HEK293 (cell line): ENCODE data around the gene ADAMTSL2.

Source experiments
- CTCF ChIA-PET: fragments of 350-600 bp; formaldehyde crosslinking; extraction: SDS; loops from one replicate; lab custom pipeline; 2021; ENCODE audit warnings: antibody characterized with exemption; lab: Yijun Ruan, JAX
- POLR2A ChIA-PET: fragments of 300-600 bp; formaldehyde crosslinking; extraction: SDS; loops from one replicate; lab custom pipeline; 2020; ENCODE audit warnings: antibody characterized with exemption, inconsistent platforms; lab: Yijun Ruan, JAX
- H3K27ac ChIP-seq: fragments of 200-500 bp; sonication (Bioruptor generic); 2 replicates; pipeline ENCODE4 v1.5.1; 2014; ENCODE audit warnings: low read depth, low read length, control low read depth, inconsistent platforms; ENCODE audit errors: extremely low read depth
- H3K36me3 ChIP-seq, 2 experiments: fragments of 200-500 bp in 1 of 2; sonication (Bioruptor generic) in 1 of 2; 1 replicate in 1 of 2; 2 replicates in 1 of 2; pipeline ENCODE4 v1.5.1; 2014 to 2017; ENCODE audit warnings: inconsistent platforms in 2 of 2, low read length in 2 of 2; ENCODE audit not compliant: control insufficient read depth in 2 of 2, insufficient read depth in 1 of 2
- H3K4me1 ChIP-seq: fragments of 200-500 bp; sonication (Bioruptor generic); 2 replicates; pipeline ENCODE4 v1.5.1; 2014; ENCODE audit warnings: mild to moderate bottlenecking, low read length, inconsistent platforms; ENCODE audit not compliant: control insufficient read depth, insufficient read depth
- H3K4me3 ChIP-seq: 2 replicates; pipeline ENCODE4 v1.5.1; 2011; ENCODE audit warnings: low read depth, mild to moderate bottlenecking, control low read depth, low read length, moderate library complexity
- H3K9me3 ChIP-seq: fragments of 200-500 bp; sonication (Bioruptor generic); 2 replicates; pipeline ENCODE4 v1.5.1; 2014; ENCODE audit warnings: low read depth, low read length, inconsistent platforms; ENCODE audit not compliant: control insufficient read depth, insufficient read depth
- EGR2 ChIP-seq: fragments of 450-650 bp; formaldehyde crosslinking; IDR thresholded peaks from 2 replicates; pipeline ENCODE4 v1.5.1; 2016; ENCODE audit warnings: low read depth, missing biosample characterization, missing genetic modification characterization
- FEZF1 ChIP-seq: fragments of 450-650 bp; formaldehyde crosslinking; IDR thresholded peaks from 2 replicates; pipeline ENCODE4 v1.5.1; 2016; ENCODE audit warnings: missing biosample characterization, missing genetic modification characterization
- YY1 ChIP-seq: fragments of 450-650 bp; formaldehyde crosslinking; IDR thresholded peaks from 2 replicates; pipeline ENCODE4 v1.5.1; 2018; ENCODE audit warnings: missing biosample characterization, missing genetic modification characterization
- YY2 ChIP-seq: fragments of 450-650 bp; formaldehyde crosslinking; IDR thresholded peaks from 2 replicates; pipeline ENCODE4 v1.5.1; 2016; ENCODE audit warnings: missing biosample characterization, missing genetic modification characterization
- ZFHX2 ChIP-seq: fragments of 450-650 bp; formaldehyde crosslinking; conservative IDR thresholded peaks from 2 replicates; pipeline ENCODE4 v1.5.1; 2016; ENCODE audit warnings: missing biosample characterization, missing genetic modification characterization
- ZFP69B ChIP-seq: fragments of 450-650 bp; formaldehyde crosslinking; IDR thresholded peaks from 2 replicates; pipeline ENCODE4 v1.5.1; 2016; ENCODE audit warnings: missing biosample characterization, missing genetic modification characterization
- ZNF404 ChIP-seq: fragments of 450-650 bp; formaldehyde crosslinking; IDR thresholded peaks from 2 replicates; pipeline ENCODE4 v1.5.1; 2017; ENCODE audit warnings: missing biosample characterization, missing genetic modification characterization
- ZNF629 ChIP-seq: fragments of 450-650 bp; formaldehyde crosslinking; IDR thresholded peaks from 2 replicates; pipeline ENCODE4 v1.5.1; 2017; ENCODE audit warnings: missing biosample characterization, missing genetic modification characterization
- ZNF792 ChIP-seq: fragments of 450-650 bp; formaldehyde crosslinking; IDR thresholded peaks from 2 replicates; pipeline ENCODE4 v1.5.1; 2016; ENCODE audit warnings: missing biosample characterization, missing genetic modification characterization
- ZSCAN30 ChIP-seq: fragments of 450-650 bp; IDR thresholded peaks from 2 replicates; pipeline ENCODE4 v1.5.1; 2018; ENCODE audit warnings: missing biosample characterization, mild to moderate bottlenecking, missing genetic modification characterization, moderate library complexity
- TF ChIP-seq, protein P1 (sequence below): fragments of 450-650 bp; formaldehyde crosslinking; IDR thresholded peaks from 2 replicates; pipeline ENCODE4 v1.5.1; 2016; ENCODE audit warnings: missing biosample characterization, missing genetic modification characterization
- TF ChIP-seq, protein P2 (sequence below): fragments of 450-650 bp; formaldehyde crosslinking; IDR thresholded peaks from 2 replicates; pipeline ENCODE4 v1.5.1; 2016; ENCODE audit warnings: missing biosample characterization, missing genetic modification characterization

The ADAMTSL2 gene

DNA sequence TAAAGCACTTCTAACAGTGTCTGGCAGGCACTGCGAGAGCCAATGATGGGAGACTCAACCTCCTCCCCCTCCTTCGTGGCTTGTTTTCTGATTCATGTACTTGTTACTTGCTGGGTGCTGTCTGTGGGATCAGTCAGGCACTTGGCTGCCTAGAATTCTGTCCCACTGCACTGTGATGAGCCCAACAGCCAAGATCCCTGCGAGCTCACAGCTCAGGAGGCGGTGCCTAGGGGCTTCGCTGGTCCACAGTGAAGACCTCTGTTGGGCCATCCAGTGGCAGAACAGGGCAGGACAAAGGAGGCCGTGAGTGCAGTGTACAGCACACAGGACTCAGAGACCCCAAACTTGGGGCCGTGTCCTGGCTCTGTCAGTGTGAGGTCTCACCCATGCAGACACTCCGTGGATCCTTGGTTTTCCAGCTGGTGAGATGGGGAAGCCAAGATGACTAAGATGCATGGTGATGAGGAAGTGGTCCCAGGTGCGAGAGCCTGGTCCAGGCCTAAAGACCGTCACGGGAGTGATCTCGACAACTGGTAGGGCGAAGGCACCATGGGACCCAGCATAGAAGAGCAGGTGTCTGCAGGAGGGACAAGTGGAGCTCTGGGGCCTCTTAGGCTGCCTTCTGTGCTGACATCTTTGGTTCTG lies 29.2 kb upstream of the ADAMTSL2 start (continued):
- TF ChIP-seq, protein P1, sequence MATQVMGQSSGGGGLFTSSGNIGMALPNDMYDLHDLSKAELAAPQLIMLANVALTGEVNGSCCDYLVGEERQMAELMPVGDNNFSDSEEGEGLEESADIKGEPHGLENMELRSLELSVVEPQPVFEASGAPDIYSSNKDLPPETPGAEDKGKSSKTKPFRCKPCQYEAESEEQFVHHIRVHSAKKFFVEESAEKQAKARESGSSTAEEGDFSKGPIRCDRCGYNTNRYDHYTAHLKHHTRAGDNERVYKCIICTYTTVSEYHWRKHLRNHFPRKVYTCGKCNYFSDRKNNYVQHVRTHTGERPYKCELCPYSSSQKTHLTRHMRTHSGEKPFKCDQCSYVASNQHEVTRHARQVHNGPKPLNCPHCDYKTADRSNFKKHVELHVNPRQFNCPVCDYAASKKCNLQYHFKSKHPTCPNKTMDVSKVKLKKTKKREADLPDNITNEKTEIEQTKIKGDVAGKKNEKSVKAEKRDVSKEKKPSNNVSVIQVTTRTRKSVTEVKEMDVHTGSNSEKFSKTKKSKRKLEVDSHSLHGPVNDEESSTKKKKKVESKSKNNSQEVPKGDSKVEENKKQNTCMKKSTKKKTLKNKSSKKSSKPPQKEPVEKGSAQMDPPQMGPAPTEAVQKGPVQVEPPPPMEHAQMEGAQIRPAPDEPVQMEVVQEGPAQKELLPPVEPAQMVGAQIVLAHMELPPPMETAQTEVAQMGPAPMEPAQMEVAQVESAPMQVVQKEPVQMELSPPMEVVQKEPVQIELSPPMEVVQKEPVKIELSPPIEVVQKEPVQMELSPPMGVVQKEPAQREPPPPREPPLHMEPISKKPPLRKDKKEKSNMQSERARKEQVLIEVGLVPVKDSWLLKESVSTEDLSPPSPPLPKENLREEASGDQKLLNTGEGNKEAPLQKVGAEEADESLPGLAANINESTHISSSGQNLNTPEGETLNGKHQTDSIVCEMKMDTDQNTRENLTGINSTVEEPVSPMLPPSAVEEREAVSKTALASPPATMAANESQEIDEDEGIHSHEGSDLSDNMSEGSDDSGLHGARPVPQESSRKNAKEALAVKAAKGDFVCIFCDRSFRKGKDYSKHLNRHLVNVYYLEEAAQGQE = no peak
- no peak for TF ChIP-seq ZNF629 (tag by site-specific recombination)
- no peak for TF ChIP-seq ZFP69B (tag by site-specific recombination)
- no peak for TF ChIP-seq YY1

- Histone ChIP-seq H3K9me3 (no peaks in the 10 kb centered on the region), H3K36me3 (no peaks in the 10 kb centered on the region), H3K4me3 (no peak overlapping the region), H3K27ac (no peak overlapping the region), H3K4me1 (peaks cover 8% of the 10 kb centered on the region)
- ChIA-PET POLR2A (interaction anchor here (1.0 kb wide), 1 partner anchor 46 kb away, joined by 5 read pairs; the partner anchor contains the start of gene CACFD1), CTCF (interaction anchor here (0.6 to 0.8 kb wide), 4 partner anchors 8 to 540 kb away, joined by 3 to 5 read pairs (median 4); no protein-coding TSS in a partner anchor)
- TF ChIP-seq, protein P2, sequence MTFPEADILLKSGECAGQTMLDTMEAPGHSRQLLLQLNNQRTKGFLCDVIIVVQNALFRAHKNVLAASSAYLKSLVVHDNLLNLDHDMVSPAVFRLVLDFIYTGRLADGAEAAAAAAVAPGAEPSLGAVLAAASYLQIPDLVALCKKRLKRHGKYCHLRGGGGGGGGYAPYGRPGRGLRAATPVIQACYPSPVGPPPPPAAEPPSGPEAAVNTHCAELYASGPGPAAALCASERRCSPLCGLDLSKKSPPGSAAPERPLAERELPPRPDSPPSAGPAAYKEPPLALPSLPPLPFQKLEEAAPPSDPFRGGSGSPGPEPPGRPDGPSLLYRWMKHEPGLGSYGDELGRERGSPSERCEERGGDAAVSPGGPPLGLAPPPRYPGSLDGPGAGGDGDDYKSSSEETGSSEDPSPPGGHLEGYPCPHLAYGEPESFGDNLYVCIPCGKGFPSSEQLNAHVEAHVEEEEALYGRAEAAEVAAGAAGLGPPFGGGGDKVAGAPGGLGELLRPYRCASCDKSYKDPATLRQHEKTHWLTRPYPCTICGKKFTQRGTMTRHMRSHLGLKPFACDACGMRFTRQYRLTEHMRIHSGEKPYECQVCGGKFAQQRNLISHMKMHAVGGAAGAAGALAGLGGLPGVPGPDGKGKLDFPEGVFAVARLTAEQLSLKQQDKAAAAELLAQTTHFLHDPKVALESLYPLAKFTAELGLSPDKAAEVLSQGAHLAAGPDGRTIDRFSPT (tag by site-specific recombination) = no peak
- TF ChIP-seq ZNF404 (tag by site-specific recombination) = no peak
Observed at GRCh38 chr9:133505901-133506652, 28.4 kb upstream of the ADAMTSL2 start.

GRCh38 chr9:133506653-133507038 lies 27.9 kb upstream of the ADAMTSL2 start:
- no peaks in the 10 kb centered on the region for H3K9me3 ChIP-seq
- no peaks in the 10 kb centered on the region for H3K36me3 ChIP-seq
- H3K4me1 ChIP-seq = peaks cover 8% of the 10 kb centered on the region
- no peak overlapping the region for H3K27ac ChIP-seq
- H3K4me3 ChIP-seq = no peak overlapping the region
- CTCF ChIA-PET = interaction anchor here (0.8 kb wide), 1 partner anchor 147 kb away, joined by 3 read pairs; no protein-coding TSS in a partner anchor
- POLR2A ChIA-PET = interaction anchor here (1.0 kb wide), 1 partner anchor 47 kb away, joined by 5 read pairs; the partner anchor contains the start of gene CACFD1
- TF ChIP-seq ZNF792 (tag by site-specific recombination) (no peak), YY2 (tag by site-specific recombination) (no peak)

DNA sequence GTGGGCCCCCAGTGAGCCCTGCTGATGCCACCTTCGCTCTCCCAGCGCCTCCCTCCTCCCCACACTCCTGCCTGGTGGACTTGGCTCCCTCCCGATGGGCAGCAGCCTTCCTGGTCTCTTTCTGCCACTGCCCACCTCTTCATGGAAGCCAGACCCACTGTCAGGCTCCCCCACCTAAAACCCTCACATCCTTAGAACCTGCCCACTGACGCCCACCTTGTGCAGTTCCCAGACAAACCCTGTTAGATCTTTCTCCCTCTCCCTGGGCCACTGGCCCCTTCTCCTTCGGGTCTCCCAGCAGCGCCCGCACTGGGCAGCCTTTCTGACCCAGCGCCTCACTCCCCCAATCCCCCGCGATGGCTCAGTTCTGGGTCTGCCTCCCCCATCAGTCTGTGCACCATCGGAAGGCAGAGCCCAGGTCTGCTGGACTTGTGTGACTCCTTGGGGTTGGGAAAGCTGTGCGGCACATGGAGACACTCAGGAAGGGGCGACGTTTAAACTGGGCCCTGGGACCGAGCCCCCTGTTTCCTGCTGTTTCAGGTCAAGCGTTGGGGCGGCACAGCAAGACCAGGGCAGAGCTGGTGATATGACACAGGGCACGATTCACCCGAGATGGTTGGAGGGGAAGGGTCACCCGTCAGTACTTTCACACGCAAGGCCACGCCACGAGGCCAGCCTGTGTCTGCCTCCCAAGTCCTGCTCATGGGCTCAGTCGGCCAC lies 27.1 kb upstream of the ADAMTSL2 start:
- Histone ChIP-seq H3K4me1 (peaks cover 8% of the 10 kb centered on the region), H3K4me3 (no peak overlapping the region), H3K27ac (no peak overlapping the region), H3K9me3 (no peaks in the 10 kb centered on the region), H3K36me3 (no peaks in the 10 kb centered on the region)
- peak; percentile 85 for TF ChIP-seq EGR2 (tag by site-specific recombination)
- TF ChIP-seq FEZF1 (tag by site-specific recombination) = no peak
- no peak for TF ChIP-seq ZSCAN30 (tag by site-specific recombination)
- TF ChIP-seq ZFHX2 = peak; percentile 73
- ChIA-PET CTCF (interaction anchor here (0.7 kb wide), 1 partner anchor 27 kb away, joined by 3 read pairs; no protein-coding TSS in a partner anchor), POLR2A (interaction anchor here (1.0 kb wide), 1 partner anchor 48 kb away, joined by 5 read pairs; the partner anchor contains the start of gene CACFD1)
